ENCODE results near the gene ARHGAP26.

DNA sequence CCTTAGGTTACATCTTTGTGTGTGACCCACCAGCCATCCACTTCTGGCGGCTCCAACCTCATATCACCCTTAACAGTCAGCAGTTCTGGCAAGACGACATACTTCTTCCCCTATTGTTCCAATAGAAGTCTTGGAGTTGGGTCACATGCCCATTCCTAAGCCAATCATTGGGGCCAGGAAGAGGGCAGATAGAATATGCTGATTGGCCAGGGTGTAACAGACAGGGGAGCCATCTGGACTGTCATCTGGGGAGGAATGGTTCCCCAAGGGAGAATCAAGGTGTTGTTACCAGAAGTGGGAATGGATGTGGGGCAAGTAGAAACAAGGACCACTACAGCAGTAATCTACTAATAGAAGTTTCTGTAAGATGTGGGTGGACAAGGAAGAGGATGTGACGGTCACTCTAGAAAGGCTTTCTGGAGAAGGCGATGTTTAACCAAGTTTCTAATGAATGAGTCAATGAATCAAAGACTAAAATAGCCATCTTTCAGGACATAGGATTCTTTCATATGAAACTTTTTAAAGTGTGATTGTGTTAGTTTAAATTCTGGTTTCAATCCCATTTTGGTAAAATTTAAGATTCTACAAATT is 200.4 kb downstream of the ARHGAP26 start:
- TF ChIP-seq EZH2phosphoT487 (IDR thresholded peaks at IDR 0.05; ENCODE audit: borderline replicate concordance) = no peak
- no peak for TF ChIP-seq SP1 (IDR thresholded peaks at IDR 0.05; ENCODE audit: low read depth)
- TF ChIP-seq ZNF274 (IDR thresholded peaks at IDR 0.05; ENCODE audit: low read depth, low read length) = no peak
- no peak for TF ChIP-seq YY1 (IDR thresholded peaks at IDR 0.05; ENCODE audit: extremely low read depth, insufficient replicate concordance, low read depth, low read length)
- no peak for TF ChIP-seq CTCF (IDR thresholded peaks at IDR 0.05 in 2 of 3, conservative IDR thresholded peaks at IDR 0.05 in 1 of 3; ENCODE audit: borderline replicate concordance in 1 of 3, insufficient read depth in 1 of 3, low read depth in 2 of 3, low read length in 2 of 3)
- TF ChIP-seq RAD21 (IDR thresholded peaks at IDR 0.05; ENCODE audit: low read depth) = no peak
- TF ChIP-seq POLR2AphosphoS5 (IDR thresholded peaks at IDR 0.05; ENCODE audit: low read depth, low read length) = no peak
- no peak for TF ChIP-seq TCF7L2 (IDR thresholded peaks at IDR 0.05; ENCODE audit: borderline replicate concordance, extremely low read depth, insufficient read depth, insufficient read length)
- no peak for TF ChIP-seq POLR2A (IDR thresholded peaks at IDR 0.05; ENCODE audit: borderline replicate concordance, extremely low read depth, insufficient read depth, insufficient read length)
- TF ChIP-seq, protein P1, sequence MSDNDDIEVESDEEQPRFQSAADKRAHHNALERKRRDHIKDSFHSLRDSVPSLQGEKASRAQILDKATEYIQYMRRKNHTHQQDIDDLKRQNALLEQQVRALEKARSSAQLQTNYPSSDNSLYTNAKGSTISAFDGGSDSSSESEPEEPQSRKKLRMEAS (IDR thresholded peaks at IDR 0.05) = no peak
- TF ChIP-seq EZH2 (IDR thresholded peaks at IDR 0.05) = no peak
- TF ChIP-seq CEBPB (IDR thresholded peaks at IDR 0.05; ENCODE audit: low read depth) = no peak
